Progenitor cell of endocrine pancreas (in vitro differentiated cells): ENCODE results near the gene LAMC3. TPM values are rescaled to one million over a fixed set of nuclear protein-coding genes. Genes with fewer than 3 reads are reported as not detected.

Source experiments
- DNase-seq: peaks from one replicate; pipeline ENCODE4 v3.0.0; 2021; ENCODE audit warnings: low spot score; ENCODE audit not compliant: unreplicated experiment
- H3K27ac Mint-ChIP-seq: 2 replicates; pipeline ENCODE4 v1.8.0; 2021; ENCODE audit warnings: mild to moderate bottlenecking, moderate library complexity, mixed read lengths
- H3K27me3 Mint-ChIP-seq: 2 replicates; pipeline ENCODE4 v1.8.0; 2021; ENCODE audit warnings: mixed read lengths
- H3K36me3 Mint-ChIP-seq: 2 replicates; pipeline ENCODE4 v1.8.0; 2022; ENCODE audit warnings: mixed read lengths; ENCODE audit not compliant: insufficient read depth
- H3K4me1 Mint-ChIP-seq: 2 replicates; pipeline ENCODE4 v1.8.0; 2021; ENCODE audit warnings: low read depth, mixed read lengths
- H3K4me3 Mint-ChIP-seq: 2 replicates; pipeline ENCODE4 v1.8.0; 2021; ENCODE audit warnings: low read depth, mild to moderate bottlenecking, moderate library complexity, mixed read lengths
- H3K9me3 Mint-ChIP-seq: 2 replicates; pipeline ENCODE4 v1.8.0; 2021; ENCODE audit warnings: low read depth, mixed read lengths
- CTCF ChIP-seq: fragments of 200-600 bp; sonication (generic); IDR thresholded peaks from one replicate; pipeline ENCODE4 v1.5.0; 2021; ENCODE audit warnings: antibody characterized with exemption, mild to moderate bottlenecking; ENCODE audit not compliant: unreplicated experiment
- total RNA-seq: library from RNA; stranded (reverse); gene quantifications from 2 replicates; pipeline ENCODE4 v1.2.1, GENCODE V29; 2021

The LAMC3 gene
- total RNA-seq, 1 donor from 2014 or later: 0.12 TPM

DNA sequence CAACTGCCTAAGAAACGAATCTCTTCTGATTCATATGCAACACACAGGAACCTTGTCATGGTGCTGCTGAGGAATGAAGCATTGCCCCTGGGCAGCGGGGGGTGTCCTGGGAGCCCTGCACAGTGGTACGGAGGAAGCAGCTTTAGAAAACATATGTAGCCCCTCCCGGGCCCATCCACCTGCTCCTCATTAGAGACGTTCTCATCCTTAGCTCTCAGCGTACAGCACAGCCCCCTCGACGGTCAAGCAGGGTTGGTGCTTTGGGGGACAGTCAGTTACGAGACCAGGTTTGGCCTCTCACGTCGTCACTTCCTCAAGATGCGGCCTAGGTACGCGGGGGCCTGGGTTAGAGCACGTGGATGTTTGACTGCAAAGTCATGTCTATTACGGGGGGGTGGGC, 28.4 kb upstream of the LAMC3 start:
- no peaks in the 10 kb centered on the region for H3K9me3 Mint-ChIP-seq
- peaks cover 22% of the 10 kb centered on the region for H3K27me3 Mint-ChIP-seq
- no peak overlapping the region for H3K4me3 Mint-ChIP-seq
- H3K27ac Mint-ChIP-seq: no peak overlapping the region
- no peak for DNase-seq
- peaks cover 4% of the 10 kb centered on the region for H3K4me1 Mint-ChIP-seq
- H3K36me3 Mint-ChIP-seq: no peaks in the 10 kb centered on the region
- no peak for TF ChIP-seq CTCF

- Mint-ChIP-seq H3K9me3 (no peaks in the 10 kb centered on the region), H3K36me3 (no peaks in the 10 kb centered on the region), H3K27me3 (peaks cover 22% of the 10 kb centered on the region), H3K4me1 (peaks cover 4% of the 10 kb centered on the region), H3K27ac (no peak overlapping the region), H3K4me3 (no peak overlapping the region)
- no peak for DNase-seq
- TF ChIP-seq CTCF: no peak
Measured at GRCh38 chr9:130981002-130981755, 27.8 kb upstream of the LAMC3 start.

DNA sequence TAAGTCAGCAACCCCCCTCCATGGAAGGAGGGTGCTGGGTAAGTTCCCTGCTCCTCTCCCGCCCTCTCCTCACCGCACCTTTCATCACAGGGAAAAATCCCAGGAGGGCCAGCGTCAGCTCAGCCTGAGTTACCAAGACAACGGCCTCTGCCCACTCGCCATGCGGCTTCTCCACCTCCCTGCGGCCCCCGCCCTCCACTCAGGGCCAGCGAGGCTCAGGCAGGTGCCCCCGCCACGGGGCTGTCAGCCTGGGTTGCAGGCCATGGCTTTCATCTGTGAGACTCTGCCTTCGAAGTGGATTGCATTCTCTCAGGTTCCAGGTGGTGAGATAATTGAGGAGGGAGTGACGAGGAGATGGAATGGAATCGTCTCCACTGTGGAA, 27.2 kb upstream of the LAMC3 start:
- no peak for TF ChIP-seq CTCF
- no peaks in the 10 kb centered on the region for H3K36me3 Mint-ChIP-seq
- peaks cover 22% of the 10 kb centered on the region for H3K27me3 Mint-ChIP-seq
- H3K4me1 Mint-ChIP-seq: peaks cover 5% of the 10 kb centered on the region
- no peaks in the 10 kb centered on the region for H3K9me3 Mint-ChIP-seq
- no peak overlapping the region for H3K4me3 Mint-ChIP-seq
- DNase-seq: no peak
- no peak overlapping the region for H3K27ac Mint-ChIP-seq

DNA sequence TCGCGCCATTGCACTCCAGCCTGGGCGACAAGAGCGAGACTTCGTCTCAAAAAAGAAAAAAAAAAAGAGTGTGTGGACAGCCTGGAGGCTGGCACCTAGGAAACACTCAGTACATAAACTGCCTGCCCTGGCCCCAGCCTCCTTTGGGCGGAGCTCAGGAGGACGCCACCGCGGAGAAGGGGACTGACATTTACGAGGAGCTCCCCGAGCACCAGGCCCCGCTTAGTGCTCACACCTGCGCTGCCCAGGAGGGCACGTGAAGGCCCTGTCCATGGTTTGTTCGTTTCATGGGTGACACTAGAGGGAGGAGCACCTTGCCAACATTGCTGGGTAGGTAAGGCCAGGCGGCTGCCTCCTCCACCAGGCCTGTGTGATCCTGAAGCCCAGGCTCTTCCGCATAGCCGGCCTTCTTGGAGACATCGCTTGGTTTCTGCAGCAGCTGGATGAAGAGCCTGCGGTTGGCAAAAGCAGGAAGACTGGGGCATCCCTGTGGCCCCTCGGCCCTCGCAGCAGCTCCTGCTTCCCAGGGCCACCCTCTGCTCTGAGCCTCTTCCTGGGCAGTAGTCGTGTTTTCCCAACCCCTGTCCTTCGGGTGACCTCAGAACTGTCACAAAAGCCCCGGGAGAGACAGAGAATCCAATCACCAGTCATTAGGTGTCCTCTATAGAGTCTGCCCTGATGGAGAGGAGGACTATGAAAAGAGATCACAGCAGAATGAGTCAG, 26.2 kb upstream of the LAMC3 start:
- Mint-ChIP-seq H3K4me1 (peaks cover 6% of the 10 kb centered on the region), H3K27ac (no peak overlapping the region), H3K27me3 (peaks cover 22% of the 10 kb centered on the region), H3K36me3 (no peaks in the 10 kb centered on the region), H3K9me3 (no peaks in the 10 kb centered on the region), H3K4me3 (no peak overlapping the region)
- no peak for DNase-seq
- TF ChIP-seq CTCF: no peak

- H3K27ac Mint-ChIP-seq: no peak overlapping the region
Measured at GRCh38 chr9:130983359-130983670, 25.7 kb upstream of the LAMC3 start.

More at GRCh38 chr9:130983359-130983670, 25.7 kb upstream of the LAMC3 start:
- Mint-ChIP-seq H3K4me1 (peaks cover 6% of the 10 kb centered on the region), H3K36me3 (no peaks in the 10 kb centered on the region), H3K4me3 (no peak overlapping the region), H3K9me3 (no peaks in the 10 kb centered on the region), H3K27me3 (peaks cover 22% of the 10 kb centered on the region)
- no peak for DNase-seq
- TF ChIP-seq CTCF: no peak
